HG03439 (cell line): Measurements from ENCODE around the gene RNF213.

Experiments used
- ATAC-seq: cut with Tn5 transposase; IDR thresholded peaks from one replicate; pipeline ENCODE4 v1.9.1; 2021; ENCODE audit warnings: mild to moderate bottlenecking, moderate library complexity; ENCODE audit not compliant: unreplicated experiment

The RNF213 gene

GRCh38 chr17:80427366-80428282 lies 167.0 kb downstream of the RNF213 start:
- ATAC-seq, result no peak

- ATAC-seq, result no peak
Measured at GRCh38 chr17:80428363-80428762, 167.7 kb downstream of the RNF213 start.

GRCh38 chr17:80428796-80429195 lies 168.1 kb downstream of the RNF213 start:
- ATAC-seq, result no peak

GRCh38 chr17:80429356-80430275 lies 169.0 kb downstream of the RNF213 start:
- no peak for ATAC-seq

GRCh38 chr17:80430446-80431245 lies 170.0 kb downstream of the RNF213 start:
- no peak for ATAC-seq

GRCh38 chr17:80431246-80432195 lies 170.9 kb downstream of the RNF213 start:
- no peak for ATAC-seq

GRCh38 chr17:80432350-80432955 lies 171.8 kb downstream of the RNF213 start:
- no peak for ATAC-seq

GRCh38 chr17:80432961-80433550 lies 172.4 kb downstream of the RNF213 start:
- no peak for ATAC-seq

GRCh38 chr17:80433916-80434666 lies 173.4 kb downstream of the RNF213 start:
- ATAC-seq, result no peak

GRCh38 chr17:80437532-80437931 lies 176.9 kb downstream of the RNF213 start:
- no peak for ATAC-seq

GRCh38 chr17:80438806-80439205 lies 178.2 kb downstream of the RNF213 start:
- ATAC-seq, result no peak

- ATAC-seq, result no peak
Measured at GRCh38 chr17:80439499-80439898, 178.8 kb downstream of the RNF213 start.

GRCh38 chr17:80441133-80441578 lies 180.5 kb downstream of the RNF213 start:
- no peak for ATAC-seq

GRCh38 chr17:80441598-80442322 lies 181.1 kb downstream of the RNF213 start:
- no peak for ATAC-seq

- no peak for ATAC-seq
Measured at GRCh38 chr17:80442323-80442659, 181.6 kb downstream of the RNF213 start.

- no peak for ATAC-seq
Measured at GRCh38 chr17:80442764-80443163, 182.1 kb downstream of the RNF213 start.

GRCh38 chr17:80443498-80443897 lies 182.8 kb downstream of the RNF213 start:
- no peak for ATAC-seq
